Heart left ventricle (tissue), 13 donors: ENCODE measurements around the gene MRAP.

Experiments
- POLR2A ChIP-seq, 2 donors: fragments of 450-650 bp; IDR thresholded peaks; one replicate each; pipeline ENCODE4 v1.6.1; 2017; ENCODE audit warnings: antibody characterized with exemption in 2 of 2, mild to moderate bottlenecking in 2 of 2, moderate library complexity in 2 of 2
- TF ChIP-seq, protein P1 (sequence below), 12 donors: fragments of 200-600 bp; sonication (generic) in 4 of 12; IDR thresholded peaks; one replicate each; pipeline versions ENCODE4 v1.5.0 to v1.8.0; 2018 to 2022; ENCODE audit warnings: antibody characterized with exemption in 12 of 12, mild to moderate bottlenecking in 5 of 12
- donor health status: ischemic (EF 13 %, LVEDD 7.1; RV severe dilation, severe dysfunction).
- donor health status: DM: no; HTN: yes; CAD: no.
- donor health status: DM: no; HTN: no; CAD: no.
- donor health status: ischemic (EF 25% LVEDD 6.9; RV normal size, moderate dysfunction).
- donor health status: ischemic (EF 25% LVEDD 5.7; RV mildly dilated, moderate dysfunction).
- donor health status: ischemic (EF 35%, LVEDD 5.7; RV mildly dilated, moderate dysfunction).
- donor health status: nonischemic (EF 11% LVEDD 7.7; RV severe dilation, severe dysfunction).
- donor health status: DM: yes; HTN: yes; CAD: no.
- donor health status: PGD.
- donor health status: ischemic (EF 29% LVEDD 5.4; RV normal size, mild dysfunction).
- donor health status: nonischemic (EF 23%, LVEDD 6.1; RV moderate dilation, normal function).

GRCh38 chr21:32335601-32336575 is 37.2 kb downstream of the MRAP start:
- TF ChIP-seq, protein P1, sequence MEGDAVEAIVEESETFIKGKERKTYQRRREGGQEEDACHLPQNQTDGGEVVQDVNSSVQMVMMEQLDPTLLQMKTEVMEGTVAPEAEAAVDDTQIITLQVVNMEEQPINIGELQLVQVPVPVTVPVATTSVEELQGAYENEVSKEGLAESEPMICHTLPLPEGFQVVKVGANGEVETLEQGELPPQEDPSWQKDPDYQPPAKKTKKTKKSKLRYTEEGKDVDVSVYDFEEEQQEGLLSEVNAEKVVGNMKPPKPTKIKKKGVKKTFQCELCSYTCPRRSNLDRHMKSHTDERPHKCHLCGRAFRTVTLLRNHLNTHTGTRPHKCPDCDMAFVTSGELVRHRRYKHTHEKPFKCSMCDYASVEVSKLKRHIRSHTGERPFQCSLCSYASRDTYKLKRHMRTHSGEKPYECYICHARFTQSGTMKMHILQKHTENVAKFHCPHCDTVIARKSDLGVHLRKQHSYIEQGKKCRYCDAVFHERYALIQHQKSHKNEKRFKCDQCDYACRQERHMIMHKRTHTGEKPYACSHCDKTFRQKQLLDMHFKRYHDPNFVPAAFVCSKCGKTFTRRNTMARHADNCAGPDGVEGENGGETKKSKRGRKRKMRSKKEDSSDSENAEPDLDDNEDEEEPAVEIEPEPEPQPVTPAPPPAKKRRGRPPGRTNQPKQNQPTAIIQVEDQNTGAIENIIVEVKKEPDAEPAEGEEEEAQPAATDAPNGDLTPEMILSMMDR (IDR thresholded peaks at IDR 0.05) = no peak
- TF ChIP-seq POLR2A (IDR thresholded peaks at IDR 0.05) = no peak
